ENCODE data around the gene NTPCR.

Gene NTPCR

GRCh38 chr1:232915212-232915611, 35.2 kb upstream of the NTPCR start:
- no peak overlapping the region for H3K4me3 ChIP-seq (ENCODE audit: low read length)
- TF ChIP-seq CTCF (IDR thresholded peaks at IDR 0.05; ENCODE audit: insufficient read depth, low read depth, low read length, missing control alignments): no peak
- DNase-seq (ENCODE audit: low read depth): peak; percentile 34

GRCh38 chr1:232917053-232917452, 33.4 kb upstream of the NTPCR start:
- no peak for DNase-seq (ENCODE audit: low read depth)
- no peak for TF ChIP-seq CTCF (IDR thresholded peaks at IDR 0.05; ENCODE audit: insufficient read depth, low read depth, low read length, missing control alignments)

GRCh38 chr1:232921381-232921780, 29.0 kb upstream of the NTPCR start:
- no peak for DNase-seq (ENCODE audit: low read depth)
- H3K4me3 ChIP-seq (ENCODE audit: low read length): no peak overlapping the region
- no peak for TF ChIP-seq CTCF (IDR thresholded peaks at IDR 0.05; ENCODE audit: insufficient read depth, low read depth, low read length, missing control alignments)

More at GRCh38 chr1:232917053-232917452, 33.4 kb upstream of the NTPCR start:
- H3K4me3 ChIP-seq (ENCODE audit: low read length): no peak overlapping the region

GRCh38 chr1:232922485-232922884, 27.9 kb upstream of the NTPCR start:
- no peak for TF ChIP-seq CTCF (IDR thresholded peaks at IDR 0.05; ENCODE audit: insufficient read depth, low read depth, low read length, missing control alignments)

GRCh38 chr1:232923739-232924386, 26.5 kb upstream of the NTPCR start:
- no peak for TF ChIP-seq CTCF (IDR thresholded peaks at IDR 0.05; ENCODE audit: insufficient read depth, low read depth, low read length, missing control alignments)
- no peak overlapping the region for H3K4me3 ChIP-seq (ENCODE audit: low read length)
- DNase-seq (ENCODE audit: low read depth): peak; percentile 80

More at GRCh38 chr1:232922485-232922884, 27.9 kb upstream of the NTPCR start:
- peak; percentile 19 for DNase-seq (ENCODE audit: low read depth)
- H3K4me3 ChIP-seq (ENCODE audit: low read length): no peak overlapping the region

- no peak for TF ChIP-seq CTCF (IDR thresholded peaks at IDR 0.05; ENCODE audit: insufficient read depth, low read depth, low read length, missing control alignments)
- no peak overlapping the region for H3K4me3 ChIP-seq (ENCODE audit: low read length)
- no peak for DNase-seq (ENCODE audit: low read depth)
These were observed 25.5 kb upstream of the NTPCR start for GRCh38 chr1:232924874-232925273.

Measured in epithelial cell of esophagus (primary cell).